SH-SY5Y (cell line): ENCODE data around the gene SDHA.

Experiments used
- GATA2 ChIP-seq: IDR thresholded peaks from 2 replicates; pipeline ENCODE4 v1.6.1; 2011; ENCODE audit warnings: mild to moderate bottlenecking, low read depth, low read length
- GATA3 ChIP-seq: IDR thresholded peaks from 2 replicates; pipeline ENCODE4 v1.6.1; 2011; ENCODE audit warnings: low read depth, mild to moderate bottlenecking, low read length, moderate library complexity

GRCh38 chr5:195401-196160 lies 22.5 kb upstream of the SDHA start:
- TF ChIP-seq GATA3 (no peak), GATA2 (no peak)
